ENCODE measurements around the gene LDLR. TPM values are rescaled to one million over a fixed set of nuclear protein-coding genes. Genes with fewer than 3 reads are reported as not detected.

Gene LDLR
- total and polyA plus RNA-seq, 8 donors, result 8.9 to 43.4 (median 26.5) TPM

- WGBS, 2 donors, result 87 to 92% methylated on average over 14 of the region's 14 CpGs
- Histone ChIP-seq H3K36me3 (peaks cover 0 to 9% (median 0%) of the 10 kb centered on the region in 3 donors), H3K27ac (no peak overlapping the region), H3K9me3 (no peaks in the 10 kb centered on the region), H3K4me3 (no peak overlapping the region), H3K27me3 (no peaks in the 10 kb centered on the region), H3K4me1 (peaks cover 0 to 3% (median 0%) of the 10 kb centered on the region in 3 donors)
- intact Hi-C loops (cut with DNase I), result no loop called here
- FAIRE-seq, result no peak
- DNase-seq, result no peak
- ATAC-seq, result no peak
- TF ChIP-seq CTCF (IDR thresholded peaks at IDR 0.05), result no peak
These were observed 27.3 kb upstream of the LDLR start for GRCh38 chr19:11061952-11062351.

GRCh38 chr19:11063434-11063833, 25.8 kb upstream of the LDLR start:
- Histone ChIP-seq H3K4me3 (no peak overlapping the region), H3K36me3 (peaks cover 0 to 9% (median 0%) of the 10 kb centered on the region in 3 donors), H3K9me3 (no peaks in the 10 kb centered on the region), H3K27ac (no peak overlapping the region), H3K27me3 (no peaks in the 10 kb centered on the region), H3K4me1 (peaks cover 0 to 3% (median 0%) of the 10 kb centered on the region in 3 donors)
- no peak for DNase-seq
- intact Hi-C loops (cut with DNase I), result no loop called here
- TF ChIP-seq CTCF (IDR thresholded peaks at IDR 0.05), result no peak
- ATAC-seq, result no peak
- no peak for FAIRE-seq
- WGBS, 2 donors, result 82 to 85% methylated on average over 3 of the region's 3 CpGs

GRCh38 chr19:11064831-11065303, 24.4 kb upstream of the LDLR start:
- 60 to 66% methylated on average over 10 of the region's 10 CpGs for WGBS, 2 donors
- H3K36me3 ChIP-seq, result peaks cover 0 to 9% (median 0%) of the 10 kb centered on the region in 3 donors
- H3K27ac ChIP-seq, result no peak overlapping the region
- TF ChIP-seq CTCF (IDR thresholded peaks at IDR 0.05), result no peak
- DNase-seq, result peak in 4 of 6 donors; percentile 51 to 58 (median 54)
- no peak for FAIRE-seq
- ATAC-seq, result peak; percentile 44 to 69 (median 55)
- no peaks in the 10 kb centered on the region for H3K9me3 ChIP-seq
- no peak overlapping the region for H3K4me3 ChIP-seq
- peaks cover 0 to 3% (median 0%) of the 10 kb centered on the region in 3 donors for H3K4me1 ChIP-seq
- H3K27me3 ChIP-seq, result no peaks in the 10 kb centered on the region
- intact Hi-C loops (cut with DNase I), result no loop called here

- no peak for FAIRE-seq
- 64 to 76% methylated on average over 5 of the region's 5 CpGs for WGBS, 2 donors
- TF ChIP-seq CTCF (IDR thresholded peaks at IDR 0.05), result no peak
- Histone ChIP-seq H3K4me1 (peaks cover 0 to 3% (median 0%) of the 10 kb centered on the region in 3 donors), H3K9me3 (no peaks in the 10 kb centered on the region), H3K27me3 (no peaks in the 10 kb centered on the region), H3K4me3 (no peak overlapping the region), H3K36me3 (peaks cover 0 to 9% (median 0%) of the 10 kb centered on the region in 3 donors), H3K27ac (no peak overlapping the region)
- intact Hi-C loops (cut with DNase I), result no loop called here
- DNase-seq, result peak in 1 of 6 donors; percentile 33
- no peak for ATAC-seq
These were observed 22.9 kb upstream of the LDLR start for GRCh38 chr19:11066326-11066725.

GRCh38 chr19:11067356-11068113, 21.7 kb upstream of the LDLR start:
- intact Hi-C loops (cut with DNase I), result no loop called here
- TF ChIP-seq CTCF (IDR thresholded peaks at IDR 0.05), result no peak
- Histone ChIP-seq H3K9me3 (no peaks in the 10 kb centered on the region), H3K27me3 (no peaks in the 10 kb centered on the region), H3K27ac (no peak overlapping the region), H3K4me1 (peaks cover 0 to 3% (median 0%) of the 10 kb centered on the region in 3 donors), H3K36me3 (no peaks in the 10 kb centered on the region), H3K4me3 (no peak overlapping the region)
- ATAC-seq, result no peak
- no peak for DNase-seq
- FAIRE-seq, result no peak
- WGBS, 2 donors, result 95 to 97% methylated on average over 8 of the region's 8 CpGs

Data from pancreas (tissue), 10 donors.